GM19328 (cell line): ENCODE measurements around the gene GALNT14.
A peak's percentile ranks its signal among the peaks of the same experiment; 100 is the strongest.
"Not testable (repeated sequence)": the region's sequence is repeated elsewhere in the genome, so short reads cannot be mapped to it uniquely, and the experiment has no call there.

Experiments
- ATAC-seq: cut with Tn5 transposase; IDR thresholded peaks from one replicate; pipeline ENCODE4 v1.9.1; 2021; ENCODE audit warnings: mild to moderate bottlenecking, moderate library complexity; ENCODE audit not compliant: unreplicated experiment

GALNT14 gene, protein sequence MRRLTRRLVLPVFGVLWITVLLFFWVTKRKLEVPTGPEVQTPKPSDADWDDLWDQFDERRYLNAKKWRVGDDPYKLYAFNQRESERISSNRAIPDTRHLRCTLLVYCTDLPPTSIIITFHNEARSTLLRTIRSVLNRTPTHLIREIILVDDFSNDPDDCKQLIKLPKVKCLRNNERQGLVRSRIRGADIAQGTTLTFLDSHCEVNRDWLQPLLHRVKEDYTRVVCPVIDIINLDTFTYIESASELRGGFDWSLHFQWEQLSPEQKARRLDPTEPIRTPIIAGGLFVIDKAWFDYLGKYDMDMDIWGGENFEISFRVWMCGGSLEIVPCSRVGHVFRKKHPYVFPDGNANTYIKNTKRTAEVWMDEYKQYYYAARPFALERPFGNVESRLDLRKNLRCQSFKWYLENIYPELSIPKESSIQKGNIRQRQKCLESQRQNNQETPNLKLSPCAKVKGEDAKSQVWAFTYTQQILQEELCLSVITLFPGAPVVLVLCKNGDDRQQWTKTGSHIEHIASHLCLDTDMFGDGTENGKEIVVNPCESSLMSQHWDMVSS

DNA sequence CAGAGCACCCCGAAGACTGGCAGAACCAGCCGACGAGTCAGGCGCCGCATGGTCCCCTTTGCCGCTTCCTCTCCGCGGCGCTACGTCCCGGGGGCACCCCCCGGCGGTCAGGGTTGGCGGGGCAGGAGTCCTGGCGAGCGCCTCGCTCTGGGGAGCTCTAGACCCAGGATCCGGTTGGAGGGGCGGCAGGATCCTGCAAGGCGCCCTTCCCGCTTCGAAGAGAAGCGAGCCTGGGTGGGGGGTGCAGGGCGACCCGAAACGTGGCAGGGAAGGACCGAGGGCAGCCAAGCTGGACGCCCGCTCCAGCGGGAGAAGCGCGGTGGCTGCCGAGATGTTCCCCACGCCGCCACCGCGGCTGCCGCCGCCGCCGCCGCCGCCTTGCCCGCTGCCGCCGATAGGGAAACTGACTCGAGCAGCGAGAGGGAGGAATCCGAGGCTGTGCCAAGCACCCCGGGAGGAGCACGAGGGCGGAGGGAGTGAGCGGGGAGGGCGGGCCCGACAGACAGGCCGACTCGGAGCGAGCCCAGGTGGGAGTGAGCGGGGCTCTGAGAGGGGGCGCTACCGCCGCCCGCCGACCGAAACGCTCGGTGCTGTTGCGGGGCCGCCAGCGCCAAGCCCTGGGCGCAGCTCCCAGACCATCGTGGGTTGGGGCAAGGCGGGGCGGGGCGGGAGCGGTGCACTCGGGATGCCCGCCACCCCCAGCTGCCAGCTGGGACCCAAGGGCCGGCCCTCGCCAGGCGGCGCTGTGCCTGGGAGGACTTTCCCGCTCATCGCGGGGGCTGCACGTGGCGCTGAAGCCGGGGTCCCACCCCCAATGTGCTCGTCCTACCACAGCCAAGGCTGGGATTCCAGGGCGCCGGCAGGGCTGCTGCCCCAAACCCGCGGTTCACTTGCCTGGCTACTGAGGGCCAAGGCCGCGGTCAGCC lies at the start of gene GALNT14:
Gene GALNT14 (minus strand): TSS at position 404 of the 926 bp plus-strand sequence. CDS start 354 bp downstream, at position 50.
- no peak for ATAC-seq

DNA sequence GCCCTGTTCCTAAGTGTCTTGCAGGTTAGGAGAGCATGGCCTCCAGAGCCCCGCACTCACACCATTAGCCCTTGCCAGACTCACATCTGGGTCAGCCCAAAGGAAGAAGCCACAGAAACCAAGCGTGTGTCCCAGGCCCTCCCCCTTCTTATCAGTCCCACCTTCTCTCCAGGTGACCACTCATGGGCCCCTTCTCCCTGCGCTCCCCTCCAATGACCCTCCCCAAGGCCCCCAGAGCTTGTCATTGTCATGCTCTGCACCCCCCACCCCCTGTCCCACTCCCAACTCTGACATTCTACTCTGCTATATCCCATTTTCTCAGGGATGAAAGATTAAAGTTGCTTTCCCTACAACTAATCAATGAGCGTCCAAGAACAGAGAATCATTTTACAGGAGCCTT lies 48.9 kb upstream of the GALNT14 start:
- no peak for ATAC-seq

DNA sequence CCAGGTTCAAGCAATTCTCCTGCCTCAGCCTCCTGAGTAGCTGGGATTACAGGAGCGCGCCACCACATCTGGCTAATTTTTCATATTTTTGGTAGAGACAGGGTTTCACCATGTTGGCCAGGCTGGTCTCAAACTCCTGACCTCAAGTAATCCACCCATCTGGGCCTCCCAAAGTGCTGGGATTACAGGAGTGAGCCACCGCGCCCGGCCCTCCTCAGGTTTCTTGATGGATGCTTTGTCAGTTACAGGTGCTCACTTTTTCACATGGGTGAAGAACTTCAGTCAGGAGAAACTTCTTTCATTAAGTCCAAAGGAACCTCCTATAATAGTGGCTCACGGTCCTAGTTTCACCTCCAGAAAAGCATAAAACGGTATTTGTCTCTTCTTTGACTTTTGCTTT lies 45.7 kb upstream of the GALNT14 start:
- not testable (repeated sequence) for ATAC-seq

DNA sequence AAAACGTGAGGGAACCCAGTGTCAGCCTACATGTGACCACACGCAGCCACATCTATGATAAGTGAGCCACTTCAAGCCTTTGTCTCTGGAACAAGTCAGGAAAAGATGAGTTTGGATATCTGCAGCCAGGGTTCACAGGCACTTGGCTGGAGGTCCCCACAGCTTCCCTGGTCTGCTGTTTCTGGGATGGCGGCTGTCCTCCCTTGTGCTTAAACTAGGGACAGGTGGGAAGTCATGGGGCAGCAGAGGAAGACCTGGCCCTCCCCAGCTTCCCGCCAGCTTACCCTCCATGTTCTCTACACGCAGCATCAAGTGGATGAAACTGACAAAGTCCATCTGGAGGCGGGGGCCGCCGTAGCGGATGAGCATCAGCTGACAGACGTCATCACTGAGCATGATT lies 38.5 kb upstream of the GALNT14 start:
- ATAC-seq: no peak

DNA sequence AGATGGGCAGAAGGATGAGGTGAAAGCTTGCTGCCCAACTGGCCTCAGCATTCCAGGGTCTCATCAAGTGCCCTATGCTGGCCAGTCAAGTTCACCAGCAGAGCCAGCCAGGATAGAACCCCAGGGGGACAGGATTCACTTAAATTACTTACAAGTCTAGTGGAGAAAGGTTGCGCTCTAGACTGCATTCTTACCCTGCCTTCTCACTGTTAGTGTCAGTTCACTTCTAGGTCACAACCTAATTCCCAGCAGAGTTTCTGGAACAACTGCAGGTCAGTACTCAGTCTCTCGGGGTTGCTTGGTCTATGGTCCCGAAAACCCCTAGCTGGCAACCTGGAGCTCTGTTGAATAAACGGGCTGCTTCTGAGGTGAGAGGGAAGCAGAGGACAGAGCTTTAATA lies 32.9 kb upstream of the GALNT14 start:
- ATAC-seq: no peak

DNA sequence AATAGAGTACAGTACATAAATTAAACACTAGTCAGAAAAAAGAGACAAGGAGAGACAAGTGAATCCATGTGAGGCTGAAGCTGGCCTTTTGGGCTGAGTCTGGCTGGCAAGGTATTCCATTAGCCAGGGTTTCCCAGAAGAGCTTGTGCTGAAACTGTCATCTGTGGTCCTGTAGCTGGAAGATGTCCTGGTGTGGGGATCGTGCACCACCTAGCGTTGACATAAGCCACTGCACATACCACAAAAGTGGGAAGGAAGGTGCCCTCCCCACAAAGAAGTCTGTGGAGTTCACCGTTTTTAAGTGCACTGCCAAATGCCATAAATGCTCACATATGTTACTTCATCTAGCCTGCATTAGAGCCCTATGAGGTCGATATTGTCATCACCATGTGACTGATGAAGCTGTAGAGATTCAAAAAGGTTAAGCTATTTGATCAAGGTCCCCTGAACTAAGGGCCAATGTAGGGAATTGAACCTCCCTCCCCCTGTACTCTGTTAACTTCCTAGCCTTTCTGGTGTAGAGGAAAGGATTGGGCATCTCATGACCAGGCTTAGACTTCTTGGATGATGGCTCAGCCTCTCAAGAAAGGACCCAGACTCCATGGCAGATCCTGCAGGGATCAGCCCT lies 31.9 kb upstream of the GALNT14 start:
- ATAC-seq: peak; percentile 70

DNA sequence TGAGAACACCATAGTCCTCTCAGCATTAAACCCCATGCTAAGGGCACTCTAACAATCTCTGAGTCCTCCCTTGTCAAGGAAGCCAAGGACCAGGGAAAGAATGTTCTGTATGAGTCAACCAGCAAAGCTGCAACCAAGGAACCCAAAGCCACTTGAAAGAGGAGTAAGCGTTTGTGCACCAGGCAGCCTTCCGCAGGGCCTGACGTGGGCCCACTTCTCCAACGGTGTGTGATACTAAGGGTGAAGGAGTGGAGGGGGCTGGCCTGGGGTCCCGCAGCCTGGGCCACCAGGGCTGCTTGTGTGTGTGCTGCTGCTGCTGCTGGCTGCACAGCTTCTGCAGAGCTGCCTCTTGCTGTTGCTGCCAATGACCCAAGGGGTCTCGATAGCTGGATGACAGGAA lies 30.1 kb upstream of the GALNT14 start:
- no peak for ATAC-seq

DNA sequence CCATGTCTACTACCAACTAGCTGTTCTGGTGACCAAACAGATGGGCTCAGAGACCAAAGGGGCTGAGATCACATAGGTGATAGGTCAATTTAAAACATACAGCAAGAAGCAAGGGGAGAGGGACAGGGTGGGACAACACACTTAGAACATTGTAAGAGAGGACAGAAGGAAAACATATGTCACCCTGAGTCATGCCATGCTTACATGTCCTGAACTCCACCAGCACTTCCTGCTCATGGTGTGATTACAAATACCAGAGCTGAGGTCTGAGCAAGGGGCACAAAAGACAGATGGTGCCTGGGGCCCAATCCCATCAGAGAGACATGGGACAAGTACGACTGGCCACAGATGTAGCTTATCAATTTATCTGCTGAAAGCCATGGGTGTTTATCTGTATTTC lies 28.7 kb upstream of the GALNT14 start:
- ATAC-seq: no peak

DNA sequence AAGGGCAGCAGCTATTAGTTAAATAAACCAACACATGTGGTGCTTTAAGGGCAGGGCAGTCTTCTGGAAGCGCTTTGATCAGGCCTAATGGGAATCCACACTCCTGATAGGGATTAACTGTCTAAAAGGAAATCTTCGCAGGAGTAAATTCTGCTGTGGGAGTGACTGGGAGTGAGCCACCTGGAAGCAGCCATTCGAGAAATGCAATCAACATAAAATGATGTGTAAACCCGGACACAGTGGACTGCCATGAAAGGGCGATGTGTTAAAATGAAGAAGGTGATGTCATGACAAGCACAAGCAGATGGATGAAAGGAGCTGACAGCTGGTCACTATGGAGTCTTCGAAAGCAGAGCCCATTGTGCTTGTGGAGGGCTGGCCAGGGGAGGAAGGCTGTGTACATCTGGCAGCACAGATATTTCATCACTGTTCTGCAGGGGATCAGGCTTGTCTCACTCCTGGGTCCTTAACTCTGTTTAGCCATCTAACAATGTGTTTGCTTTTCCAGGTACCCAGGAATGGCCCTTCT lies 24.8 kb upstream of the GALNT14 start:
- ATAC-seq: no peak

DNA sequence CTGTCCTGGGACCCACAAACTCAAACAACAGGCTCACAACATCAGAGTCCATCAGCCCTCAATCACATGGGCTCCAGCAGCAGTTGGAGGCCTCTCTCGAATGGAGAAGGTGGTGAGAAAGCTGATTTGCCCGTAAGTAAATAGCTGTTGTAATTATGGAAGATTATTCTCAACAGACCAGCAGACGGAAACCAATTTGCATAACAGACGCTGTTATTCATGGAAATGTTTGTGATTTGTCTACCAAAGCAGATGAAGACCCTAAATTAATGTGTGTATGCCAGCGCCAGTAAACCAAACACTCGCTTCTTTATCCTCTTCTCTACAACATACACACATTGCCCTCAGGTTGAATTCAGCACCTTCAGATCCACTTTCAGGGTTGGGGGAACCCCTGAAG lies 23.4 kb upstream of the GALNT14 start:
- no peak for ATAC-seq

DNA sequence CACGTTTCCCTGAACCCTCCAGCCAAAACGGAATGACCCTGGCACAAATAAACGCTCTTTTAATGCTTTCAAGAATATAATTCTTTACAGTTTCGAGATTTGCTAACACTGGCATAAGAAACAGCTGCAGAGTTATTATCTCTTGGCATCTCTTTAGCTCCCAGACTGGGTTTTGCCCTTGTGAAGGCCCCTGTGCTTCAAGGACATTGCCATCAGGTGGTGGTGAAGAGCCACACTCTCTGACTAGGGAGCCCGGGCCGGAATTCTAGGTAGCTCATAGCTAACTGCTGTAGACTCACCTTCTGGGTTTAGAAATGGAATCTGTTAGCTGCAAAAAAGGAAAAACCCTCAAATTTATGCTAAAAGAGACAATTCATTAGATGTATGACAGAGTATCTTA lies 13.3 kb upstream of the GALNT14 start:
- no peak for ATAC-seq

DNA sequence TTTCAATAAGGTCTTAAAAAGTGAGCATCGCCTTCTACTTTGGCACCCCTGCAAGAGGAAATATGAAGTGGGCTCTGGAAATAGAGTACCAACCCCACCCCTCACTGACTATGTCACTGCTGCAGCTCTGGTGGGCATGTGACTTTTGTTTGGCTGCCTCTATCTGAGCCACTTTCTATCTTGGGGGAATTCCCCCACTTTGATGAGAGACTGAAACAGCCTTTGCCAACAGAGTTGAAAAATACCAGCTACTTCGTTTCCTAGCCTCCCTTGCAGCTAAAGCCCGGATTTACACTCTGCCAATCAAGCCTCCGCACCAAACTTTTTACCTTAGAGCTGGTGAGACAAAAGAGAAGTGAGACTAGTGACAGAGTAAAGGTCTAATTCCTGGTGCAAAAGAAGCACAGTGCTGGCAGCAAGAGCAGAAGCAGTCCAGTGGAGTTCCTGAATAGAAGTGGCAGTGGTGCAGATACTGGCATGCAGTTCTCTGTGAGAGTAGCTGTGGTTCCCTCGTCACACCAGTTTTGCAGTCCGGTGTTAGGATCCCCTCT lies 12.0 kb upstream of the GALNT14 start:
- ATAC-seq: no peak

DNA sequence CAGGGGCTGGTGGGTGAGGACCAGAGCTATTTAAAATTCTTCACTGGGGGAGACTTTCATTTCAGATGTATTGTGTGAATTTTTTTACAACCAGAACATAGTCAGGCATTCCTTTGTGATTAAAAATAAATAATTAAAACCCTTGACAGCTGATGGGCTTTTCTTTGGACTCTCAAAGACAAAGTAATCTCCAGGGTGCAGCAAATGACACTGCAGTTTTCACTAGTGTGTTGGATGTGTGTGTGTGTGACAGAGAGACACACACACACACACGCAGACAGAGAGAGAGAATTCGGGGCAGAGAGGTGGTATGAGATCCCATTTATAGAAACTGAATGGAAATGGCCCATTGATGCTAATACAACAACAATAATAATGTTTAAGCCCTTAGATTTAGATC lies 10.3 kb upstream of the GALNT14 start:
- no peak for ATAC-seq

DNA sequence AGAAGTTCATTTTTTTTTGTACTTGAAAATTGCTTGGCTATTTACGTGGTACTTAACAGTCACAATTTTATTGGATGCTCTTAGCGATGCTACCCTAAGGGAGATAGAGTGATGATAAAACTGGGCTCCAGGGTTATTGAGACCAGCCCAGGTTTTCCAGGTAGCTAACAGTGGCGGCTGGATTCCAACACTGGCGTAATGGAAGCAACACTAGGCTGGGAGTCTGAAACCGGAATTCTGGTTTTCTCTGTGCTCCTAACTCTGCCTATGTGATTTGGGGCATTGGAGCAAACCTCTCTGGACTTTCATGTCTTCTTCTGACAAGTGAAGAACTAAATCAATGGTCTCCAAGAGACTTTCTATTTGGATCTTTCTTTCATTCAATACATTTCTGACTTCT lies 9.4 kb upstream of the GALNT14 start:
- ATAC-seq: no peak

DNA sequence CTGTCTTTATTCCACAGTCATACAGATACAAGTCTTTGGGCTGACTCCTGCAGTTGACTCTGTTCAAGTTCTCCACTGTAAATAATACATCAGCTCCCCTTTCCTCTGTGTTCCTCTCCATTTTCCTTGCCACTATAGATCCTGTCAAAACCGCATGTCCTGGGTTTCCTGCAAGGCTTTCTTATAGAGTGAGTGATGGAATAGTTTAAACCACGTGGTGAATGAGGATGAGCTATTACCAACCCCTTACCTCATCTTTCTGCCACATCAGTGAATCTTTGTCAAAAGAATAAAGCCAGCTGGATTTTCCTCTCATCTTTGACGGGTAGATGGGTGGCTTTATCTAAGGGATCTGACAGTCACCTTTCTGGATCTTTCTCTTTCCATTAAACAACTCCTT lies 3.9 kb upstream of the GALNT14 start:
- no peak for ATAC-seq

DNA sequence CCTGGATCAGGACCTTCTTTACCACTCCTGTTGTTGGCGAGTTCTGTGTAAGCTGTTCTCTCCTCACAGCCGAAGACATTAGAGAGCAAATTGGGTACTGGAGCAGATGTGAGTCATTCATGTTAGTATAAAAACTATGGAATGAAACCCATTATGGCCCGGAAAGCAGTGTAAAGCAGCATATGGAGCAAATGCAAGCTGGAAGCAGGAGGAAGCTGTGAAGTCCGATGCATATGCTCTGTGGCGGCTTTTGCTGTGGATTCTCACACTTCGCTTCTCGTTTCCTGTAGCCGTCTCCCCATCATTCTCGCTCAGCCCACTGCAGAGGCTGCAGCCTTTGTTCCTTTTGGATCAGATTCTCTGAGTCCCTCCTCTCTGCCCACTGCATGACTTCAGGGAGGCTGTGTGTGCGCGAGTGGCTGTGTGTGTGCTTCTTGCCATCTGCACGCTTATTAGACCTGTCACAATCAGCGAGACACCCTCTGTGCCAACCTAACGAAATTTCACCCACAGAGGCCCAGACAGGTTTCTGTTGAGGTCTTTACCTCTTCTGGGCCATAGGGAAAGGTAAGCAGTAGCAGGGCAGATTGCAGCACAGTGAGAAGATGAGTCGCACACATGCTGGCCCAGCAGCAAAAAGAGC lies 3.3 kb upstream of the GALNT14 start:
- ATAC-seq: no peak

DNA sequence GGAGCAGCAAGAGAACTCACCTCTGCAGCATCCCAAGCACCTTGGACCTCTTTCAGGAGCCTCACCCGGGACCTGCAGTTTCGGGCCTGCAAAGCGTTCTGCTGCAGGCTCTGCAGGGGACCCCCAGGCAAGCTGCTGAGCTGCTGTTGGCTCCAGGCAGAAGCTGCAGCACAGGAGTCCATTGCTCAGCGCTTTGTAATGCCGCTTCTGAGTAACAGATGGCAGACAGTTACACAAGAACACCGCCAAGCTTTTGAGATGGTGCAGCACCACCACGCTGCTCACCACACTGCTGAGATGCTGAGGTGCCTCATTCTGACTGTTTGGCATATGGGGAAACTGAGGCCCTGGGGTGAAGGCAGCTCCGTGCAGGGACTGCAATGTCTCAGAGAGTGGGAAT lies 1.9 kb upstream of the GALNT14 start:
- ATAC-seq: no peak

DNA sequence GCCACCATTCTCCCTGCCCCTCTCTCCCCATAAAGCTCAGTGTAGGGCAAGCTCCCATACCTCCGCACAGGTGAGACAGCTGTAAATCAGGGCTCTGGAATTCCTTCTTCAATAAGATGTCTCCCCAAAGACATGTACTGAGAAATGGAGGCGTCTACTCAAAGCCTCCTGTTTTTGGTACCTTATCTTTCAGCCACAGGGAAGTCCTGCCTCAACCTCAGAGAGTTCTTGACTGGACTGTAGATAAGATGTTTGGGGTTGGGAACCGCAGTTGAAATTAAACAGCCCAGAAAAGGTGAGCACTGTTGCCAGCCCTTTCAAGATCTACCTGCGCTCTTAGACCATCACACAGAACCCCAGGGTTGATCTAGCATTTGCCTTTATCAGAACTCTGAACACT lies 1.4 kb upstream of the GALNT14 start:
- no peak for ATAC-seq

DNA sequence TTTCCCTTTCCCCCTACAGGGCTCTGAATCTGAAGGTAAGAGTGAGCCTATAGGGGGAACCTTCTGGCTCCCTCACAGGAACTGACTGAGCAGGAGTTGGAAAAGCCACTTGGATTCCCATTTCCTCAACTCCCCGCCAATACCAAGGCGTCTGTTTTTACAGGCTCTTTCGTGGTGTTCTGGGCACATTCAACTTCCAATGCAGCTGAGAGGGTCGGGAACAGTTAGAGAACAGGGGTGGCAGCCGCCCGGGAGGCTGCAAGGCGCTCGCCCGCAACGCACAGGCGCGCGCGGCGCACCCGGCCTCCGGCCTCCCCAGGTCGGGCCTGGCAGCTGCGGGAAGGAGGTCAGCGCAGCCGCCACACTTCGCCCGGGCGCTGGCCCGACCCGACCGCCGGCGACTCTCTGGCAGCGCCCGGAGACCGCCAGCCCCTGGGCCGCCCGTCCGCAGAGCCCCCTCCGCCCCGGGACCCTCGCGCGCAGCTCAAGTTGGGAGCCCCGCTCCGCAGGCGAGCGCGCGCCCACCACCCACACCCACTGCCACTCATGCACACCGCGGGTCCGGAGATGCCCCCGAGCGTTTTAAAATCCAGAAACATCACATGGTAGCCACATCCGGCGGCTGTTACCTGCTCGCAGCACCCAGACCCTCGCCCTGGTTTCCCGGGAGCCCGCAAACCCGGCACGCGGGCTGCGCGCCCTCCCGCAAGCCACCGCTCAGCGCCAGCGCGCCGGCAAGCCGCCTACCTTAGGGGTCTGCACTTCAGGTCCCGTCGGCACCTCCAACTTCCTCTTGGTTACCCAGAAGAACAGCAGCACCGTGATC lies 816 bp downstream of the GALNT14 start:
- no peak for ATAC-seq
